Measurements from ENCODE around the gene SLC6A4. TPM values are rescaled to one million over a fixed set of nuclear protein-coding genes. Genes with fewer than 3 reads are reported as not detected.

SLC6A4 gene
- total and polyA plus RNA-seq, 2 of the 8 experiments (the other 6 are each of a cell fraction or from before 2014, with no cell fraction given), result 0.09 to 0.33 TPM

DNA sequence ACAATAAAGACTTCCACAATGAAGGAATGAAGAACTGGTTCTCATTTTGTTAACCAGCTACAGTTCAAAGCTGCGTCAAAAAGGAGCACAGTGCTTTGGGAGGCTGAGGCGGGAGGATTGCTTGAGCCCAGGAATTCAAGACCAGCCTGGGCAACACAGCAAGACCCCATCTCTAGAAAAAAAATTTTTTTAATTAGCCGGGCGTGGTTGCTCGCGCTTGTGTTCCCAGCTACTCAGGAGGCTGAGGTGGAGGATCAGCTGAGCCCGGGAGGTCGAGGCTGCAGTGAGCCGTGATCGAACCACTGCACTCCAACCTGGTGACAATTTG is 764 bp upstream of the SLC6A4 start:
- no peak overlapping the region for H3K14ac ChIP-seq (ENCODE audit: insufficient read length)
- no peak overlapping the region for H2BK120ac ChIP-seq (replicated peaks; ENCODE audit: low read depth, low read length)
- no peak overlapping the region for H3K4ac ChIP-seq (replicated peaks; ENCODE audit: insufficient read length, low read depth, low read length)
- WGBS, 2 experiments (ENCODE audit: extremely low coverage in 1 of 2, insufficient coverage in 1 of 2, insufficient read length in 1 of 2, insufficient replicate concordance in 2 of 2, low coverage in 1 of 2, low lambda C conversion rate in 2 of 2, missing lambda C conversion rate in 1 of 2), result 52% methylated on average over 10 of the region's 10 CpGs; no CpG with 5 or more reads in 1 of the 2 experiments
- H3K4me1 ChIP-seq (replicated peaks in 1 of 4; ENCODE audit: control insufficient read depth in 3 of 4, insufficient read depth in 4 of 4, low read length in 3 of 4), result peaks cover 0 to 18% (median 15%) of the 10 kb centered on the region in 4 experiments; a peak in 5 of 7 replicates
- H3K27ac ChIP-seq (ENCODE audit: low read depth, low read length), result no peak overlapping the region
- ChIA-PET CTCF (ENCODE audit: partially characterized antibody) (interaction anchor here (0.7 to 5.0 kb wide), 12 partner anchors 12 to 110 kb away, joined by 3 to 36 read pairs (median 6); no protein-coding TSS in a partner anchor), POLR2A (ENCODE audit: partially characterized antibody) (interaction anchor here (0.9 to 2.3 kb wide), 5 partner anchors 12 to 119 kb away, joined by 3 to 9 read pairs (median 6); partner anchors contain the start of gene BLMH)
- H2AFZ ChIP-seq (ENCODE audit: low read length), result no peak overlapping the region
- no peak overlapping the region for H3K23ac ChIP-seq (ENCODE audit: insufficient read length)
- no peak overlapping the region for H4K5ac ChIP-seq (ENCODE audit: insufficient read length, low read depth, low read length)
- H2BK15ac ChIP-seq (ENCODE audit: low read length), result no peak overlapping the region
- H3K27me3 ChIP-seq (replicated peaks in 1 of 4; ENCODE audit: control insufficient read depth in 3 of 4, extremely low read depth in 1 of 4, insufficient read depth in 3 of 4, low read length in 3 of 4), result peaks cover 32 to 63% (median 58%) of the 10 kb centered on the region in 4 experiments
- H4K8ac ChIP-seq (ENCODE audit: extremely low read depth, insufficient read depth, low read length), result peak overlapping the region; percentile 80; the same call in 1 of the 2 replicates
- peak overlapping the region; percentile 34 to 63 (median 48); a peak in 6 of 8 replicates for H3K4me3 ChIP-seq (ENCODE audit: extremely low read depth in 1 of 4, insufficient read depth in 2 of 4, low read depth in 3 of 4, low read length in 4 of 4)
- no peak overlapping the region for H2BK20ac ChIP-seq (ENCODE audit: low read length)
- H3K23me2 ChIP-seq (ENCODE audit: low read depth, low read length), result peaks cover 17% of the 10 kb centered on the region; the same call in 1 of the 2 replicates
- H3K56ac ChIP-seq (replicated peaks; ENCODE audit: insufficient read length, low read depth, low read length), result no peak overlapping the region
- H2AK5ac ChIP-seq (ENCODE audit: low read depth, low read length), result no peak overlapping the region
- DNase-seq (ENCODE audit: low read depth in 1 of 2, low spot score in 2 of 2) (no peak), FAIRE-seq (no peak)
- no peaks in the 10 kb centered on the region for H3K79me1 ChIP-seq (ENCODE audit: low read depth, low read length)
- no peak overlapping the region for H2BK5ac ChIP-seq (ENCODE audit: low read depth, low read length)
- H4K20me1 ChIP-seq (replicated peaks in 1 of 2; ENCODE audit: control insufficient read depth in 1 of 2, insufficient read depth in 2 of 2, low read length in 2 of 2), result no peaks in the 10 kb centered on the region
- peaks cover 5 to 8% of the 10 kb centered on the region in 2 experiments; a peak in 2 of 4 replicates for H3K9me3 ChIP-seq (ENCODE audit: insufficient read depth in 2 of 2, low read depth in 1 of 2, low read length in 1 of 2)
- H3K4me2 ChIP-seq (ENCODE audit: insufficient read depth in 1 of 2, low read depth in 2 of 2, low read length in 2 of 2), result peak overlapping the region; percentile 67 to 88
- H4K91ac ChIP-seq (replicated peaks; ENCODE audit: insufficient read length, low read length), result no peak overlapping the region
- H2BK12ac ChIP-seq (ENCODE audit: low read depth, low read length), result no peak overlapping the region
- no peak overlapping the region for H3K9ac ChIP-seq (replicated peaks in 1 of 4; ENCODE audit: extremely low read depth in 1 of 4, low read depth in 3 of 4, low read length in 3 of 4)
- peaks cover 0 to 7% (median 0%) of the 10 kb centered on the region in 4 experiments; a peak in 1 of 8 replicates for H3K36me3 ChIP-seq (ENCODE audit: control insufficient read depth in 2 of 4, insufficient read depth in 4 of 4, low read length in 3 of 4)
- no peaks in the 10 kb centered on the region for H3K79me2 ChIP-seq (ENCODE audit: control insufficient read depth in 1 of 2, insufficient read depth in 2 of 2, low read length in 2 of 2)
- peak; percentile 93 for TF ChIP-seq KDM1A (IDR thresholded peaks at IDR 0.05; ENCODE audit: borderline replicate concordance, low read length)
- no peak for TF ChIP-seq RBBP5 (IDR thresholded peaks at IDR 0.05; ENCODE audit: borderline replicate concordance, low read depth, low read length)
- no peak overlapping the region for H3K18ac ChIP-seq (ENCODE audit: extremely low read depth, low read length)

All from H1 (cell line).